ENCODE results near the gene ZBTB7C. TPM values are rescaled to one million over a fixed set of nuclear protein-coding genes. Genes with fewer than 3 reads are reported as not detected.

The ZBTB7C gene
- total RNA-seq, 2 experiments from 2014 or later, result 0.81 to 0.95 TPM

- Mint-ChIP-seq H3K27me3 (peaks cover 30% of the 10 kb centered on the region), H3K9me3 (no peaks in the 10 kb centered on the region), H3K4me3 (no peak overlapping the region), H3K36me3 (ENCODE audit: low read depth) (no peaks in the 10 kb centered on the region), H3K27ac (no peak overlapping the region), H3K4me1 (peaks cover 18% of the 10 kb centered on the region)
- POLR2A ChIA-PET, result no interaction called here
- no peak for DNase-seq
- CTCF ChIA-PET, result no interaction called here
These were observed 290.0 kb downstream of the ZBTB7C start for GRCh38 chr18:48119204-48119603.

GRCh38 chr18:48116873-48117630 is 292.1 kb downstream of the ZBTB7C start:
- no peaks in the 10 kb centered on the region for H3K36me3 Mint-ChIP-seq (ENCODE audit: low read depth)
- ChIA-PET CTCF (interaction anchor here (0.7 kb wide), 2 partner anchors 53 to 427 kb away, joined by 3 to 5 read pairs; no protein-coding TSS in a partner anchor), POLR2A (no interaction called here)
- H3K27me3 Mint-ChIP-seq, result peaks cover 33% of the 10 kb centered on the region
- H3K9me3 Mint-ChIP-seq, result no peaks in the 10 kb centered on the region
- H3K4me3 Mint-ChIP-seq, result no peak overlapping the region
- no peaks in the 10 kb centered on the region for H3K4me1 Mint-ChIP-seq
- DNase-seq, result no peak
- no peak overlapping the region for H3K27ac Mint-ChIP-seq

DNA sequence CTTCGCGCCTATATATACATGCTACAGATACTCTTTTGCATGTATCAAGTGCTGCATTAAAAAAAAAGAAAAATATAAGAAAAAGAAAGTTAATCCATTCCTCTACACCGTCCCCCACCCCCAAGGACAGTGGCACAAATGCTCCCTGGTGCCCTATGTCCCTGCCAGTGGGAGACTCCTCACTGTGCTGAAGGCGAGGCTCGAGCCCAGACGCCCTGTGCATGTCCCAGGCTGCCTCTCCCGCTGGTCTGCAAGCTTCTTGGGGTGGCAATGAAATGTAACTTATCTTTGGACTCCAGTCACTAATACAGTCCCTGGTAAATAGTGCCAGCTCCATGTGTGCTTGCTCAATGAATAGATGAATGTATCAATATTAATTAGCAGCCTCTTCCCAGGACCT is 293.2 kb downstream of the ZBTB7C start:
- Mint-ChIP-seq H3K27ac (no peak overlapping the region), H3K4me3 (no peak overlapping the region), H3K9me3 (no peaks in the 10 kb centered on the region), H3K36me3 (ENCODE audit: low read depth) (no peaks in the 10 kb centered on the region), H3K27me3 (peaks cover 37% of the 10 kb centered on the region), H3K4me1 (peaks cover 4% of the 10 kb centered on the region)
- POLR2A ChIA-PET, result no interaction called here
- no peak for DNase-seq
- CTCF ChIA-PET, result no interaction called here

GRCh38 chr18:48113691-48114090 is 295.5 kb downstream of the ZBTB7C start:
- H3K4me3 Mint-ChIP-seq, result no peak overlapping the region
- peaks cover 37% of the 10 kb centered on the region for H3K27me3 Mint-ChIP-seq
- POLR2A ChIA-PET, result no interaction called here
- no peak overlapping the region for H3K27ac Mint-ChIP-seq
- no peaks in the 10 kb centered on the region for H3K36me3 Mint-ChIP-seq (ENCODE audit: low read depth)
- H3K9me3 Mint-ChIP-seq, result no peaks in the 10 kb centered on the region
- peaks cover 4% of the 10 kb centered on the region for H3K4me1 Mint-ChIP-seq
- CTCF ChIA-PET, result no interaction called here
- DNase-seq, result no peak

DNA sequence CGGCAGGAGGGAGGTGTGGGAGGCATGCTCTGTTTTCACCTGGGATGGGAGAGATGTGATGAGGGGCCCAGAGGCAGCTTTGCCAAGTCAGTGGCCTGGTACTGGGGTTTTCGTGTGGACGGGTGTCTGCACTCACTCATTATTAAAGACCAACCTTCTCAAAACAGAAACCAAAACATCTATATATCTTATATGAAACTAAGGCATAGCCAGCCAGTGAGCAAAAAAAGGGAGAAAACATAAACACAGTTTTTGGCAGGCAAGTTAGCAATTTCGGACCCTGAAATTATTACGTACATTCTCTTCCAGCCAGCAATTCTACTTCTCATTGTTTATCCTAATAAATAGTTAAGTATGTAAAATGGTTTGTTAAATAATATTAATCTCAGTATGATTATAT is 297.6 kb downstream of the ZBTB7C start:
- no peak for DNase-seq
- peaks cover 38% of the 10 kb centered on the region for H3K27me3 Mint-ChIP-seq
- no peaks in the 10 kb centered on the region for H3K36me3 Mint-ChIP-seq (ENCODE audit: low read depth)
- no peaks in the 10 kb centered on the region for H3K9me3 Mint-ChIP-seq
- H3K27ac Mint-ChIP-seq, result no peak overlapping the region
- no peak overlapping the region for H3K4me3 Mint-ChIP-seq
- ChIA-PET CTCF (no interaction called here), POLR2A (no interaction called here)
- peaks cover 14% of the 10 kb centered on the region for H3K4me1 Mint-ChIP-seq

- peaks cover 42% of the 10 kb centered on the region for H3K27me3 Mint-ChIP-seq
- CTCF ChIA-PET, result no interaction called here
- H3K4me1 Mint-ChIP-seq, result peaks cover 14% of the 10 kb centered on the region
- no peak overlapping the region for H3K27ac Mint-ChIP-seq
- no peaks in the 10 kb centered on the region for H3K9me3 Mint-ChIP-seq
- H3K4me3 Mint-ChIP-seq, result no peak overlapping the region
- H3K36me3 Mint-ChIP-seq (ENCODE audit: low read depth), result no peaks in the 10 kb centered on the region
- POLR2A ChIA-PET, result no interaction called here
- DNase-seq, result no peak
These were observed 298.4 kb downstream of the ZBTB7C start for GRCh38 chr18:48110797-48111196.

DNA sequence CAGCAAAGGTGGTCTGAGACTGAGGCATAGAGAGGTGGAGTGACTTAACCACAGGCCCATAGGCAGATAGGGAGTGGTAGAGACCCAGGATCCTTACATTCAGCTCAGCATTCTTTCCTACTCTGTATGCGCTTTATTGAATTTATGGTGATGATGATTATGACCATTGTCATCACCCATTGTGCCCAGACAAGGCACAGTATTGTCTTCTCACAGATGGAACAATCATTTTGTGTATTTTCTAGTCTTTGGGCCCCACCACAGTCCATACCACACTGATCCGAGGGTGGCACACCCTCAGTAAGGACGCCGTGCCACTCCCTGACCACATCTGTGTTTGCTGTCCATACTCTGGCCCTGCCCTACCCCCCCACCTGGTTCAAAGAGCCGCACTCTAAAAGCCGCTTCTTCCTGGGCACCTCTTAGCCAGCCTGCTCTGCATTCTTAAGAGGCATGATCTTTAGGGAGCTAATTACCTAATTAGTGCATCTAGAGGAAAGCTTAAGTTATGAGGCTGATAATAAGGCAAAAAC is 299.2 kb downstream of the ZBTB7C start:
- Mint-ChIP-seq H3K9me3 (no peaks in the 10 kb centered on the region), H3K27ac (no peak overlapping the region), H3K4me1 (peaks cover 14% of the 10 kb centered on the region), H3K4me3 (no peak overlapping the region), H3K27me3 (peaks cover 50% of the 10 kb centered on the region), H3K36me3 (ENCODE audit: low read depth) (no peaks in the 10 kb centered on the region)
- ChIA-PET CTCF (no interaction called here), POLR2A (no interaction called here)
- DNase-seq, result no peak

DNA sequence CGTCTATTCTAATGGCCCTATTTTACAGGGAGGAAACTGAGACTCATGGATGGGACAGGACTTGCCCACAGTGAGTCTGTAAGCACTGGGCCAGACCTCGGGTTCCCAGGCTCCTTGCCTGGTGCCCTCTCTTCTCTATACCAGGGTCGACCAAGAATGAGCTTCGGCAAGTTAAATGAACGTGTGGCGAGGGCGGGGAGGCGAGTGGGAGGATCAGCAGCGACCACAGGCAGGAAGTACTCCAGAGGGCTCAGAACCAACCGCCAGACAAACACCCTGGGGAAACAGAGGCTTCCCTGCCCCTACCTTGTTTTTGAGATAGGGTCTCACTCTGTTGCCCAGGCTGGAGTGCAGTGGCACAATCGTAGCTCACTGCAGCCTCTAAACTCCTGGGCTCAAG is 301.0 kb downstream of the ZBTB7C start:
- H3K4me1 Mint-ChIP-seq, result peaks cover 14% of the 10 kb centered on the region
- ChIA-PET CTCF (no interaction called here), POLR2A (no interaction called here)
- no peak for DNase-seq
- no peak overlapping the region for H3K4me3 Mint-ChIP-seq
- H3K9me3 Mint-ChIP-seq, result no peaks in the 10 kb centered on the region
- H3K36me3 Mint-ChIP-seq (ENCODE audit: low read depth), result no peaks in the 10 kb centered on the region
- H3K27me3 Mint-ChIP-seq, result peaks cover 60% of the 10 kb centered on the region
- H3K27ac Mint-ChIP-seq, result no peak overlapping the region

DNA sequence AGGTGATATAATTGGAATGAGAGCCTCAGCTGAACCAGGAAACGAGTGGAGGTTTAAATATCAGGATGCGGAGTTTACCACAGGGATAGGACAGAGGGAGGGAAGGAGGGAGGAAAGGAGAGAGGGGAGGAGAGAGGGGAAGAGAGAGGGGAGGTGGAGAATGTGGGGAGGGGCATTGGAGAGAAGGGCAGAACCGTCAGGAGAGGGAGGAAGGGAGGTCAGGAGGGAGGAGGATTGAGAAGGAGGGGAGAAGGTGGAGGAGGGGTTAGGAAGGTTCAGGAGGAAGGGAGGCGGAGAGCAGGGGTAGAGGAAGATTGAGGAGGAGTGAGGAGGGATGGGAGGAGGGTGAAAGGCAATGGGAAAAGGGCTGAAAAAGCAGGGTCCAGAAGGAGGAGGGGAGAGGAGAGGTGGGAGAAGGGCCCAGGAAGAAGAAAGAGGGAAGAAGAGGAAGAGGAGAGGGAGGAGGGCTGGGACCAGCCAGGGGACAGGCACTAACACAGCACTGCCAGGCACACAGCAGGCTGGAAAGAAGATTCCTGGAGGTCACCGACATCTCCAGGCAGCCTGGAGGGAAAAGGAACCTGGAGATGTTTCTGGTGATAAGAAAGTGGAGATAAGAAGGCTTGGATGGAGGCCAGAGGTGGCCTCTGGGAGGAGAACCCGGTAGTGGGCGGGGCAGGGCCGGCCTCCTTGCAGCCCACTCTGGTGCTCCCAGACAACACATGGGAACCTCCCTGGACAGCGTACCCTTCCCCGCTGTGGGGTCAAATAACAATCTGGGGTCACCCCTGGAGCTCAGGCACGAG is 302.0 kb downstream of the ZBTB7C start:
- H3K27ac Mint-ChIP-seq, result no peak overlapping the region
- DNase-seq, result no peak
- POLR2A ChIA-PET, result no interaction called here
- H3K9me3 Mint-ChIP-seq, result no peaks in the 10 kb centered on the region
- peaks cover 66% of the 10 kb centered on the region for H3K27me3 Mint-ChIP-seq
- no peak overlapping the region for H3K4me3 Mint-ChIP-seq
- no peaks in the 10 kb centered on the region for H3K36me3 Mint-ChIP-seq (ENCODE audit: low read depth)
- CTCF ChIA-PET, result no interaction called here
- peaks cover 14% of the 10 kb centered on the region for H3K4me1 Mint-ChIP-seq

DNA sequence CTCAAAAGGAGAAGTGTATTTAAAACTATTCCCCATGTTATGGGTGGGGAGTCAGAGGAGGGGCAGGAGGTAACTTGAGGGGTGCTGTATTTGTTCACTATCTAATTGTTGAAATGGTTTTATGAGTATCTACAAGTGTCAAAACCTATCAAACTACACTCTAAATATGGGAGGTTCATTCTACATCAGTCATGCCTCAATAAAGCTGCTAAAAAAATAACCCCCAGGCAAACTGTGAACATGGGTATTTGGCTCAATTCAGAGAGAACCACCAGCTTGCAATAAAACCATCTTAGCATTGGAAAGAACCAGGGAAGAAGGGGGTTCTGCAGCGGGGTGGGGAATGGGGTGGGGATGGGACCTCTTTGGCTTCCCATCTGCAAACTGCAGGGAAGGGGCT is 302.7 kb downstream of the ZBTB7C start:
- Mint-ChIP-seq H3K27me3 (peaks cover 69% of the 10 kb centered on the region), H3K36me3 (ENCODE audit: low read depth) (no peaks in the 10 kb centered on the region), H3K4me3 (no peak overlapping the region), H3K4me1 (peaks cover 13% of the 10 kb centered on the region), H3K27ac (no peak overlapping the region), H3K9me3 (no peaks in the 10 kb centered on the region)
- POLR2A ChIA-PET, result no interaction called here
- DNase-seq, result no peak
- CTCF ChIA-PET, result no interaction called here

DNA sequence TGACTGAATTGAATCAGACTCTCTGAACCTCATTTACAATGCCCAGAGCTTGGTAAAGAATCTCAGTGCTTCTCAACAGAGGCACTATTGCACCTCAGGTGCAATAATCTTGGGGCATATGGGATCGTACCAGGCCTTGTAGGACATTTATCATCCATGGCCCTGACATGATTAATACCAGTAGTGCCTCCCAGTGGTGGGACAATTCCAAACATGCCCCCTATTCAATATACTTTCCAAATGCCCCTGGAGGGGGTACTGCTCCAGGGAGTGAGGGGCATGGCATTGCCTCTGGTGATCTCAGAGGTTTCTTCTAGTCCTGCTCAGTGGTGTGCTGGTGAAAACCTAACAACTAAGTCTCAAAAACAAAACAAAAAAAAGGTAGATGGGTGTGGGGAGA is 303.9 kb downstream of the ZBTB7C start:
- Mint-ChIP-seq H3K36me3 (ENCODE audit: low read depth) (no peaks in the 10 kb centered on the region), H3K4me1 (peaks cover 10% of the 10 kb centered on the region), H3K27ac (no peak overlapping the region), H3K4me3 (no peak overlapping the region), H3K9me3 (no peaks in the 10 kb centered on the region), H3K27me3 (peaks cover 69% of the 10 kb centered on the region)
- DNase-seq, result no peak
- ChIA-PET POLR2A (no interaction called here), CTCF (no interaction called here)

DNA sequence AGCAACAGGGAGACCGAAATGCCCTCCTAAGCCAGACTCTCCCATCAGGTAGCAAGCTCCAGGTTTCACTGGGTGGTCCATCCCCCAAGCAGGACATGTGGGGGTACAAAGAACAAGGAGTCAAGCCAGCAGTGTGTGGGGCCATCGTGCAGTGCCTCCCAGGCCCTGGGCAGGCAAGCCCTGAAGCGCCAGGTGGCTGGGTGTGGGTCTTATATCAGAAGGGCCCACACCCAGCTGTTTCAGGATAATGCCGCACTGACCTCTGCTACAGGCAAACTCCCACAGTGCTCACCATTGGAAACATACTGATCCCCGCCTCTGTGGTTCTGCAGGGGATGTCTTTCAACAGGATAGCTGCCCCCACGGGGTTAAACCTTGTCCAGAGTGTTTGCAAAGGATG is 304.5 kb downstream of the ZBTB7C start:
- no peaks in the 10 kb centered on the region for H3K9me3 Mint-ChIP-seq
- peaks cover 10% of the 10 kb centered on the region for H3K4me1 Mint-ChIP-seq
- DNase-seq, result no peak
- H3K4me3 Mint-ChIP-seq, result no peak overlapping the region
- peaks cover 75% of the 10 kb centered on the region for H3K27me3 Mint-ChIP-seq
- ChIA-PET CTCF (no interaction called here), POLR2A (no interaction called here)
- no peak overlapping the region for H3K27ac Mint-ChIP-seq
- no peaks in the 10 kb centered on the region for H3K36me3 Mint-ChIP-seq (ENCODE audit: low read depth)

- Mint-ChIP-seq H3K9me3 (no peaks in the 10 kb centered on the region), H3K27ac (no peak overlapping the region), H3K36me3 (ENCODE audit: low read depth) (no peaks in the 10 kb centered on the region), H3K27me3 (peaks cover 57% of the 10 kb centered on the region), H3K4me3 (no peak overlapping the region), H3K4me1 (no peaks in the 10 kb centered on the region)
- ChIA-PET CTCF (no interaction called here), POLR2A (no interaction called here)
- DNase-seq, result no peak
These were observed 308.5 kb downstream of the ZBTB7C start for GRCh38 chr18:48100651-48101165.
